Measurements from ENCODE around the gene ASTN2. TPM values are rescaled to one million over a fixed set of nuclear protein-coding genes. Genes with fewer than 3 reads are reported as not detected.

The ASTN2 gene
- total RNA-seq, 1 experiment from 2014 or later, result 4.8 TPM

DNA sequence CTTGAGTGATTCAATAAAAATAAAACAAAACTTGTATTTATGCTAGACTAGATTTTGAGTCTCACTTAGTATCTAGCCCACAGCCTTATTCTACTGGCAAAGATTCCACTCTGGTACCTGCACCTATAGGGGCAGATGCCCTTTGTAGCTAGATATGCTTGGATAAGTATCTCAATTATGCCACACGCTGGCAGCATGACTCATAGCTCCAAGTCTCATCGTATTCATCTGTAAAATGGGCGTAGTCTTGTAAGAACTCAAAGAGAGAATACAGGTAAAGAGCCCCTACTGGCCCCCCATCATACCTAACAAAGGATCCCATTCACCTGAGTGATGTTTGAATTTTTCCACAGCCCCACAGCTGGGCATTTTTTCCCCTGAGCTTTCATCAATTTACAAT lies 45.9 kb upstream of the ASTN2 start:
- Histone ChIP-seq H2AFZ (ENCODE audit: low read depth, low read length, poor library complexity, severe bottlenecking) (no peak overlapping the region), H3K9me3 (ENCODE audit: control insufficient read depth in 1 of 2, insufficient read depth in 1 of 2, low read depth in 1 of 2, low read length in 2 of 2) (no peaks in the 10 kb centered on the region; a peak in 2 of 4 replicates), H3K36me3 (ENCODE audit: control insufficient read depth in 1 of 2, insufficient read depth in 2 of 2, low read length in 2 of 2) (no peaks in the 10 kb centered on the region), H3K4me3 (replicated peaks in 1 of 2; ENCODE audit: low read depth in 1 of 2, low read length in 2 of 2) (no peak overlapping the region), H3K9ac (ENCODE audit: low read length) (no peak overlapping the region), H3K27me3 (ENCODE audit: insufficient read depth, low read length) (no peaks in the 10 kb centered on the region), H3K27ac (ENCODE audit: low read depth, low read length) (no peak overlapping the region), H3K4me1 (ENCODE audit: control insufficient read depth in 1 of 2, insufficient read depth in 2 of 2, low read length in 2 of 2) (no peaks in the 10 kb centered on the region), H3K79me2 (ENCODE audit: insufficient read depth, low read length) (no peaks in the 10 kb centered on the region), H3K4me2 (ENCODE audit: low read length) (no peak overlapping the region), H4K20me1 (ENCODE audit: insufficient read depth) (no peaks in the 10 kb centered on the region), H3K9me2 (ENCODE audit: insufficient read depth) (no peaks in the 10 kb centered on the region)
- POLR2A ChIA-PET, result no interaction called here
- no TSS peak for BruUV-seq (replicated peaks)
- CTCF ChIA-PET, result no interaction called here
- RAD21 ChIA-PET (ENCODE audit: low non-redundant PET in 1 of 2, low total read pairs in 2 of 2, uncharacterized antibody in 2 of 2, unreplicated experiment in 2 of 2), result no interaction called here
- ATAC-seq (no peak), DNase-seq (ENCODE audit: low read depth, low spot score) (no peak)
- intact Hi-C loops (cut with micrococcal nuclease), result no loop called here
- TF ChIP-seq CBX3 (IDR thresholded peaks at IDR 0.05; ENCODE audit: low read depth) (no peak), JUND (IDR thresholded peaks at IDR 0.05) (no peak), ZNF274 (IDR thresholded peaks at IDR 0.05; ENCODE audit: low read depth, low read length) (no peak)
- TF ChIP-seq, protein P1, sequence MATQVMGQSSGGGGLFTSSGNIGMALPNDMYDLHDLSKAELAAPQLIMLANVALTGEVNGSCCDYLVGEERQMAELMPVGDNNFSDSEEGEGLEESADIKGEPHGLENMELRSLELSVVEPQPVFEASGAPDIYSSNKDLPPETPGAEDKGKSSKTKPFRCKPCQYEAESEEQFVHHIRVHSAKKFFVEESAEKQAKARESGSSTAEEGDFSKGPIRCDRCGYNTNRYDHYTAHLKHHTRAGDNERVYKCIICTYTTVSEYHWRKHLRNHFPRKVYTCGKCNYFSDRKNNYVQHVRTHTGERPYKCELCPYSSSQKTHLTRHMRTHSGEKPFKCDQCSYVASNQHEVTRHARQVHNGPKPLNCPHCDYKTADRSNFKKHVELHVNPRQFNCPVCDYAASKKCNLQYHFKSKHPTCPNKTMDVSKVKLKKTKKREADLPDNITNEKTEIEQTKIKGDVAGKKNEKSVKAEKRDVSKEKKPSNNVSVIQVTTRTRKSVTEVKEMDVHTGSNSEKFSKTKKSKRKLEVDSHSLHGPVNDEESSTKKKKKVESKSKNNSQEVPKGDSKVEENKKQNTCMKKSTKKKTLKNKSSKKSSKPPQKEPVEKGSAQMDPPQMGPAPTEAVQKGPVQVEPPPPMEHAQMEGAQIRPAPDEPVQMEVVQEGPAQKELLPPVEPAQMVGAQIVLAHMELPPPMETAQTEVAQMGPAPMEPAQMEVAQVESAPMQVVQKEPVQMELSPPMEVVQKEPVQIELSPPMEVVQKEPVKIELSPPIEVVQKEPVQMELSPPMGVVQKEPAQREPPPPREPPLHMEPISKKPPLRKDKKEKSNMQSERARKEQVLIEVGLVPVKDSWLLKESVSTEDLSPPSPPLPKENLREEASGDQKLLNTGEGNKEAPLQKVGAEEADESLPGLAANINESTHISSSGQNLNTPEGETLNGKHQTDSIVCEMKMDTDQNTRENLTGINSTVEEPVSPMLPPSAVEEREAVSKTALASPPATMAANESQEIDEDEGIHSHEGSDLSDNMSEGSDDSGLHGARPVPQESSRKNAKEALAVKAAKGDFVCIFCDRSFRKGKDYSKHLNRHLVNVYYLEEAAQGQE (IDR thresholded peaks at IDR 0.05; ENCODE audit: low read depth), result no peak

DNA sequence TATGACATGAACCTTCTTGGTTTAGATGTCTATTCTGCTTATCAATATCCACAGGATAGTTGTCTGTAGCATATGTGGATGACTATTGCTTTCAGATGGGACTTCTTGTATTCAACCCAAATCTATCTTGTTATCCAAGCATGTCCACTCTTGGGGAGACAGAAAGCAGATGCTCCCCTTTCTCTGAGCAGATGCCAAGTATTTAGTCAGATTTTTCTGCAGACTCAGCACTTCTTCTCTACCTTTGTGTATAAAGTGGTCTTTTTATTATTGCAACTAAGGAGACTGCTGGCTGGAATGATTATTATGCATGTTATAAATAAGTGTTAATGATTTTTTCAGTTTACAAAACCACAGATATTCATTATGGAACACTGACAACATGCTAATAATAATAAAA lies 45.1 kb upstream of the ASTN2 start:
- Histone ChIP-seq H3K9me3 (ENCODE audit: control insufficient read depth in 1 of 2, insufficient read depth in 1 of 2, low read depth in 1 of 2, low read length in 2 of 2) (no peaks in the 10 kb centered on the region; a peak in 2 of 4 replicates), H3K79me2 (ENCODE audit: insufficient read depth, low read length) (no peaks in the 10 kb centered on the region), H3K4me3 (replicated peaks in 1 of 2; ENCODE audit: low read depth in 1 of 2, low read length in 2 of 2) (no peak overlapping the region), H3K4me2 (ENCODE audit: low read length) (no peak overlapping the region), H2AFZ (ENCODE audit: low read depth, low read length, poor library complexity, severe bottlenecking) (no peak overlapping the region), H3K4me1 (ENCODE audit: control insufficient read depth in 1 of 2, insufficient read depth in 2 of 2, low read length in 2 of 2) (no peaks in the 10 kb centered on the region), H3K36me3 (ENCODE audit: control insufficient read depth in 1 of 2, insufficient read depth in 2 of 2, low read length in 2 of 2) (no peaks in the 10 kb centered on the region), H3K27me3 (ENCODE audit: insufficient read depth, low read length) (no peaks in the 10 kb centered on the region), H3K27ac (ENCODE audit: low read depth, low read length) (no peak overlapping the region), H3K9me2 (ENCODE audit: insufficient read depth) (no peaks in the 10 kb centered on the region), H3K9ac (ENCODE audit: low read length) (no peak overlapping the region), H4K20me1 (ENCODE audit: insufficient read depth) (no peaks in the 10 kb centered on the region)
- no peak for ATAC-seq
- ChIA-PET POLR2A (no interaction called here), RAD21 (ENCODE audit: low non-redundant PET in 1 of 2, low total read pairs in 2 of 2, uncharacterized antibody in 2 of 2, unreplicated experiment in 2 of 2) (no interaction called here), CTCF (no interaction called here)
- BruUV-seq (replicated peaks), result no TSS peak
- TF ChIP-seq EZH2phosphoT487 (IDR thresholded peaks at IDR 0.05; ENCODE audit: borderline replicate concordance), result no peak
- no peak for DNase-seq (ENCODE audit: low read depth, low spot score)
- intact Hi-C loops (cut with micrococcal nuclease), result no loop called here
